ENCODE data around the gene RXRA.

DNA sequence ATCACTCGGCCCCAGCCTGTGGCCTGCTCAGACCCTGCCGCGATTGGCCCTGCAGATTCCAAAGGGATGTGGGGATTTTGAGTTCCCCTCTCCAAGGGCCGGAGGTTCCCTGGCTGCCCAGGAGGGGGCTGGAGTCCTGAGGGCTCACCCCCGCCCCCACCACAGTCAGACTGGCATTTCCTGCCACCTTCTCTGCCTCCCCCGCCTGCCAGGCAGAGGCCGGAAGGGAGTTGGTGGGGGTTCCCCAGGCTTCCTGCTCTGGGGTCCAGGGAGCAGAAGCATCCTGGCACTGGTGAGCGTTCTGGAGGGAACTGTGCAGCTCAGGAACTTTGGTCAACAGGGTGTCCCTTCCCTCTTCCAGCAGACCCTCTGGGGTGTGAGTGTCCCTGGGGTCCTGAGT lies 70.6 kb downstream of the RXRA start:
- TF ChIP-seq EZH2 (IDR thresholded peaks at IDR 0.05; ENCODE audit: insufficient read depth, low read length), result no peak
- TF ChIP-seq, protein P1, sequence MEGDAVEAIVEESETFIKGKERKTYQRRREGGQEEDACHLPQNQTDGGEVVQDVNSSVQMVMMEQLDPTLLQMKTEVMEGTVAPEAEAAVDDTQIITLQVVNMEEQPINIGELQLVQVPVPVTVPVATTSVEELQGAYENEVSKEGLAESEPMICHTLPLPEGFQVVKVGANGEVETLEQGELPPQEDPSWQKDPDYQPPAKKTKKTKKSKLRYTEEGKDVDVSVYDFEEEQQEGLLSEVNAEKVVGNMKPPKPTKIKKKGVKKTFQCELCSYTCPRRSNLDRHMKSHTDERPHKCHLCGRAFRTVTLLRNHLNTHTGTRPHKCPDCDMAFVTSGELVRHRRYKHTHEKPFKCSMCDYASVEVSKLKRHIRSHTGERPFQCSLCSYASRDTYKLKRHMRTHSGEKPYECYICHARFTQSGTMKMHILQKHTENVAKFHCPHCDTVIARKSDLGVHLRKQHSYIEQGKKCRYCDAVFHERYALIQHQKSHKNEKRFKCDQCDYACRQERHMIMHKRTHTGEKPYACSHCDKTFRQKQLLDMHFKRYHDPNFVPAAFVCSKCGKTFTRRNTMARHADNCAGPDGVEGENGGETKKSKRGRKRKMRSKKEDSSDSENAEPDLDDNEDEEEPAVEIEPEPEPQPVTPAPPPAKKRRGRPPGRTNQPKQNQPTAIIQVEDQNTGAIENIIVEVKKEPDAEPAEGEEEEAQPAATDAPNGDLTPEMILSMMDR (IDR thresholded peaks at IDR 0.05; ENCODE audit: insufficient read depth, low read depth, low read length), result no peak

Data from astrocyte (in vitro differentiated cells and primary cell).